Vagina (tissue), 2 donors: ENCODE measurements around the gene NAPSA. TPM values are rescaled to one million over a fixed set of nuclear protein-coding genes. Genes with fewer than 3 reads are reported as not detected.

Experiments used
- DNase-seq, 2 donors: peaks; one replicate each; pipeline ENCODE4 v3.0.0-alpha.2; 2017; ENCODE audit errors: extremely low spot score in 2 of 2
- H3K27ac ChIP-seq: fragments of 200-600 bp; sonication (generic); one replicate; pipeline ENCODE4 v1.5.1; 2019
- H3K27me3 ChIP-seq: fragments of 200-600 bp; sonication (generic); one replicate; pipeline ENCODE4 v1.5.1; 2019
- H3K36me3 ChIP-seq, 2 donors: fragments of 200-600 bp; sonication (generic); one replicate each; pipeline ENCODE4 v1.5.1; 2017 to 2019
- H3K4me1 ChIP-seq: fragments of 200-600 bp; sonication (generic); one replicate; pipeline ENCODE4 v1.5.1; 2019
- H3K4me3 ChIP-seq, 2 donors: fragments of 200-600 bp; sonication (generic); 1 replicate in 1 of 2; 2 replicates in 1 of 2; pipeline ENCODE4 v1.5.1; 2016 to 2019
- H3K9me3 ChIP-seq: fragments of 200-600 bp; sonication (generic); one replicate; pipeline ENCODE4 v1.5.1; 2019
- POLR2A ChIP-seq, 2 donors: fragments of 450-650 bp; IDR thresholded peaks; one replicate each; pipeline ENCODE4 v1.6.1; 2017; ENCODE audit warnings: antibody characterized with exemption in 2 of 2, mild to moderate bottlenecking in 2 of 2, moderate library complexity in 2 of 2
- POLR2AphosphoS5 ChIP-seq, 2 donors: sonication (generic); formaldehyde crosslinking; IDR thresholded peaks; one replicate each; pipeline ENCODE4 v1.9.0; 2017; ENCODE audit warnings: antibody characterized with exemption in 2 of 2, mild to moderate bottlenecking in 2 of 2, low read depth in 1 of 2; ENCODE audit not compliant: insufficient read depth in 1 of 2
- intact Hi-C: fragments of 100-400 bp; cut with DNase I; formaldehyde crosslinking; loops from one replicate; pipeline ENCODE4 v1.15.1; 2023
- total RNA-seq: library from RNA; depleted of rRNA; stranded (reverse); fragments of >200 nt; gene quantifications from one replicate; pipeline ENCODE4 v1.2.3, GENCODE V29; 2016
- TF ChIP-seq, protein P1 (sequence below), 3 experiments: fragments of 450-650 bp in 2 of 3; fragments of 200-600 bp in 1 of 3; sonication (generic) in 1 of 3; IDR thresholded peaks; one replicate each; pipeline ENCODE4 v1.5.1; 2017 to 2019; ENCODE audit warnings: antibody characterized with exemption in 3 of 3, mild to moderate bottlenecking in 2 of 3, moderate library complexity in 2 of 3

The NAPSA gene
- total RNA-seq, 1 donor from 2014 or later = 0.74 TPM

DNA sequence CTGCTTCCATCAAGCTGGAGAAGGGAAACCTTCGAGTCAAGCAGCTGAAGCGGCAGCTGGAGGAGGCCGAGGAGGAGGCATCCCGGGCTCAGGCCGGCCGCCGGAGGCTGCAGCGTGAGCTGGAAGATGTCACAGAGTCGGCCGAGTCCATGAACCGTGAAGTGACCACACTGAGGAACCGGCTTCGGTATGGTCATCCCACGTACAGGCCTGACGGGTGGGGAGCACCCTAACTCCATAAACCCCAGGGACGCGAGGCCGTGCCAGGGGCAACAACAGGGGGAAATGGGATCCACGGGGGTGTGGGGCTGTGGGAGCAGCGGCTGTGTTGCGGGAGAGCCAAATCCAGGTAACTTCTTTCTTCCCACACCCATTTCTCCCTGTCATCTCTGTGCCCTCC is 56.4 kb downstream of the NAPSA start:
- Histone ChIP-seq H3K4me1 (no peaks in the 10 kb centered on the region), H3K9me3 (no peaks in the 10 kb centered on the region), H3K4me3 (no peak overlapping the region), H3K27me3 (peaks cover 17% of the 10 kb centered on the region), H3K27ac (no peak overlapping the region), H3K36me3 (no peaks in the 10 kb centered on the region)
- TF ChIP-seq POLR2AphosphoS5 (IDR thresholded peaks at IDR 0.05; ENCODE audit: insufficient read depth in 1 of 2, low read depth in 1 of 2) (no peak), POLR2A (IDR thresholded peaks at IDR 0.05) (no peak)
- TF ChIP-seq, protein P1, sequence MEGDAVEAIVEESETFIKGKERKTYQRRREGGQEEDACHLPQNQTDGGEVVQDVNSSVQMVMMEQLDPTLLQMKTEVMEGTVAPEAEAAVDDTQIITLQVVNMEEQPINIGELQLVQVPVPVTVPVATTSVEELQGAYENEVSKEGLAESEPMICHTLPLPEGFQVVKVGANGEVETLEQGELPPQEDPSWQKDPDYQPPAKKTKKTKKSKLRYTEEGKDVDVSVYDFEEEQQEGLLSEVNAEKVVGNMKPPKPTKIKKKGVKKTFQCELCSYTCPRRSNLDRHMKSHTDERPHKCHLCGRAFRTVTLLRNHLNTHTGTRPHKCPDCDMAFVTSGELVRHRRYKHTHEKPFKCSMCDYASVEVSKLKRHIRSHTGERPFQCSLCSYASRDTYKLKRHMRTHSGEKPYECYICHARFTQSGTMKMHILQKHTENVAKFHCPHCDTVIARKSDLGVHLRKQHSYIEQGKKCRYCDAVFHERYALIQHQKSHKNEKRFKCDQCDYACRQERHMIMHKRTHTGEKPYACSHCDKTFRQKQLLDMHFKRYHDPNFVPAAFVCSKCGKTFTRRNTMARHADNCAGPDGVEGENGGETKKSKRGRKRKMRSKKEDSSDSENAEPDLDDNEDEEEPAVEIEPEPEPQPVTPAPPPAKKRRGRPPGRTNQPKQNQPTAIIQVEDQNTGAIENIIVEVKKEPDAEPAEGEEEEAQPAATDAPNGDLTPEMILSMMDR (IDR thresholded peaks at IDR 0.05) = no peak
- DNase-seq = no peak
- intact Hi-C loops = no loop called here

Other genes with a start within 250 kb of the NAPSA start
- not detected for gene IZUMO2, start 202.4 kb downstream of the NAPSA start, total RNA-seq
- gene MYH14, start 162.0 kb downstream of the NAPSA start, total RNA-seq = 51.6 TPM
- 0.98 TPM for gene KCNC3, start 36.3 kb downstream of the NAPSA start, total RNA-seq
- gene NR1H2, start 10.8 kb upstream of the NAPSA start, total RNA-seq = 84.7 TPM
- gene POLD1, start 18.7 kb upstream of the NAPSA start, total RNA-seq = 16.7 TPM
- not detected for gene SPIB, start 53.3 kb upstream of the NAPSA start, total RNA-seq
- not detected for gene MYBPC2, start 67.3 kb upstream of the NAPSA start, total RNA-seq
- gene EMC10, start 110.9 kb upstream of the NAPSA start, total RNA-seq = 33.1 TPM
- gene GARIN5A, start 111.2 kb upstream of the NAPSA start, total RNA-seq = not detected
- 60.9 TPM for gene JOSD2, start 145.6 kb upstream of the NAPSA start, total RNA-seq
- not detected for gene ASPDH, start 148.3 kb upstream of the NAPSA start, total RNA-seq
- 17.9 TPM for gene LRRC4B, start 202.8 kb upstream of the NAPSA start, total RNA-seq